Measurements from ENCODE around the gene SLC35A5.

Gene SLC35A5

DNA sequence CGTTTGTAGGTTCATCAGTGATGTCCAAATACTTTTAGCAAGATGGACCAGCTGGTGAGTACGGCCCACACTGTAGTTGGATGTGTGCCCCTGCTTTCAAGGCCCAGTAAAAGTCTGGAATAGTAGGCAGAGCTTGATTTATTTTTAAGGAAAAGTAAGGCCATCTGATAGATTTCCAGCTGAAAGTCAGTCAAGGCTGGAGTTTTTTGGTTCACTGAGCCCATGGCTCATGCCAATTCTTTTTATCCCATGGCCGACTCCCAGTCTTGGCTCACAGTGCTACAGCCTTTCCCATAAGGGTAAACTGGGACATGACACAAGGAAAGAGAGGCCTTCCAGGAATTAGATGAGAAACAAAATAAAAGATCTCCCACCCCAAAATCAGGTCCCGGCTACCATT is 65.6 kb downstream of the SLC35A5 start:
- DNase-seq (ENCODE audit: low read depth), result no peak

DNA sequence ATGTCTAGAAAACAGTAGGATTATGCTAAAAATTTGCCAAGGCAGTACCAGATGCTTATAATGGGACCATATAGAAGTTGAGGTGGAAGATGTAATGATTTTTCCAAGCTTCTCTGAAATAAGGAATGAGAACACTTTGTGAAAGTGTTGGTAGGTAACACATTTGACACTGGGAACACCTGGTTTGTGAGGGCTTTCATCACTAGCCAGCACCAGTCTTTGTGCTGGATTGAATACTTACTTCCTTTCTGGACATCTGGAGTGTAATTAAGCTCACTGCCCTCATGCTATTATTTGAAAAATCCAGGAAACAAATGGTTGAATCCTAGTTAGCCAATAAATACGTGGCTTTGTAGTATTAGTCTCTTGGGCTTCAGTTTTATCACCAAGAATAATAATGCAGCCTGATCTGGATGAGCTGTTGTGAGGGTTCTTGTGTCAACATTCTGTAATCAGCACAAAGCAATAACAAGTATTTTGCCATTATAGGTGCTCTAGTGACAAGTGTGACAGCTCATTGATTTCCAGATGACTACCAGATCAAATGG is 66.1 kb downstream of the SLC35A5 start:
- no peak for DNase-seq (ENCODE audit: low read depth)

DNA sequence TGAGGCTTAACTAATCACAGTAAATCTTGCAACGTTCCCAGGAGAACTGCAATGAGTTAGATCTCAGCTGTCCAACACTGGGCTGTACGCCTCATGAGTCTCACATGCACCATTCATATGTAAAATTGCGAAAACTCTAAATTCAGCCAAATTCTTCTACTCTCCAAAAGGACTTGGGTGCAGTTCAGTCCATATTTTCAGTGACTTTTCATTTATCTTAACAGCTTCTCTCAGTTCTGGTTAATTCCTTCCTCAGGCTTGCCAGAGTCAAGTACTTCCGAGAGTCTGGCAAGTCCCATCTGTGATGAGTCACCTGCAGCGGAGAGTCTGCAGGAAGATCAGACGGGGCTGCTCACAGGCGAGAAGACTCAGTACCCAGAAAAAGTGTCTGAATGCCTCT is 67.6 kb downstream of the SLC35A5 start:
- DNase-seq (ENCODE audit: low read depth), result no peak

DNA sequence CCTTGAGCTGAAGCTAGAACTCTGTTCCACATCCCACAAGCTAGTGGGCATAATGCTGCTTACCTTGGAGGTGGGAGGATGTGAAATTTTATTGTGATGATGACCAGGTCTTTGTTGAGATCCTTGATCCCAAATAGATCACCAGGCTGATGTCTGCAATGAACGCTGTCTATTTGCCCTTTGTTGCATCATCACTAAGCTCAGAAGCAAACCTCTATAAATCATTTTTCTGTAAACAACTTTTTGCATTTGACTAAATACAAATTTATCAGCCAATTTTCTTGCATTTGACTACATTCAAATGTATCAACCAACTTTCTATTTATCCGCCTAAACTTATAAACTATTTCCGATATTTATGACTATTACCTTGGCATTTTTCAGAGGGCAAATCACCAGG is 69.4 kb downstream of the SLC35A5 start:
- no peak for DNase-seq (ENCODE audit: low read depth)

DNA sequence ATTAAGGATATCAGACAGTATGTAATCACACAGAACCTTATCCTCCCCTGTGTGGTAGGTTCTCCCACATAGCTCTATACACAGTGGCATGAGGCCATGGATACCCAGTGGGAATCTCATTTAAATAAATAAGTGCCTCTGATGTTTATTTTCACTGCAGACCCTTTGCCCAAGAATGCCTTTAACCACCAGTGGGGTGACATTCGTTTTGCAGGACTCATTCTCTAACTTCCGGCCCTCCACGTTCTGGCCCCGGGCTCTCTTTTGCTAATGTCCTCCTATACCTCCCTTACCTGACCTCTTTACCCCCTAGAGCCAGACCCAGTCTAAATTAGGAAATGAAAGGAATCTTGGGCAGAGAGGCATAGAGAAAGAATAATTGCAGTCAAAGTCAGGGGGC is 70.8 kb downstream of the SLC35A5 start:
- no peak for DNase-seq (ENCODE audit: low read depth)

DNA sequence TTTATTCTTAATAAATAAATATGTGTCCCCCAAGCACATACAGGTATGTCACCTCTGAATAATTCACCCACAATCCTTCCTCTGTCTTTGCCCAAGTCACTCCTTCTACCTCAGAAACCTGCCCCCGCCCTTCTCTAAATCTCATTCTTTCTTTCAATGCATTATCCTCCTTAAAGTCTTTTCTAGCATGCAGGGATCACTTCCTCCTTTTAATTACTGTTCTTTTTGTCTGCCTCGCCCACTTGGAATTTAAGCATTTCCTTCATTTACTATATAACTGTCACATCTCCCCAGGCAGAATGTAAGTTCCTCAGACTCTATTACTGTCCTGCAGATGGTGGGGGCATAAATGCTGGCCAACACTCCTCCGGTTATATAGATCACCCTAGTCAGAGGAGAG is 71.3 kb downstream of the SLC35A5 start:
- DNase-seq (ENCODE audit: low read depth), result no peak

DNA sequence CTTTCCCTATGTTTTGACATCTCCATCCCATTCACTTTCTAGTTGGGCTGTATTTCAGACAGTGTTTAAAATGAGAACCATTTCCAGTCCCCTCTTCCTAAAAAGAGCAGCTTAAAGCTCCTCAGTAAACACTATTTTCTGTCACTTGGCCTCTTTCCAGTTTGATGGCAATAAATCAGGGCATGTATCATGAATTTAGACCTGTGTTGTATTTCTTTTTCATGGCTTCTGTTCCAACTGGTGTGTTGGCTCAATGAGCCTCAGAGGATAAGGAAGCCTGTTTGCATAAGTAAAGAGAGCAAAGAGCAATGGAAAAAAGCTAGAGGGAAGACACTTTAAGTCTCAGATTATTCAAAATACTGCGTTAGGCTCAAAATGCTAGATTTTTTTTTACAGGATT is 71.9 kb downstream of the SLC35A5 start:
- no peak for DNase-seq (ENCODE audit: low read depth)

DNA sequence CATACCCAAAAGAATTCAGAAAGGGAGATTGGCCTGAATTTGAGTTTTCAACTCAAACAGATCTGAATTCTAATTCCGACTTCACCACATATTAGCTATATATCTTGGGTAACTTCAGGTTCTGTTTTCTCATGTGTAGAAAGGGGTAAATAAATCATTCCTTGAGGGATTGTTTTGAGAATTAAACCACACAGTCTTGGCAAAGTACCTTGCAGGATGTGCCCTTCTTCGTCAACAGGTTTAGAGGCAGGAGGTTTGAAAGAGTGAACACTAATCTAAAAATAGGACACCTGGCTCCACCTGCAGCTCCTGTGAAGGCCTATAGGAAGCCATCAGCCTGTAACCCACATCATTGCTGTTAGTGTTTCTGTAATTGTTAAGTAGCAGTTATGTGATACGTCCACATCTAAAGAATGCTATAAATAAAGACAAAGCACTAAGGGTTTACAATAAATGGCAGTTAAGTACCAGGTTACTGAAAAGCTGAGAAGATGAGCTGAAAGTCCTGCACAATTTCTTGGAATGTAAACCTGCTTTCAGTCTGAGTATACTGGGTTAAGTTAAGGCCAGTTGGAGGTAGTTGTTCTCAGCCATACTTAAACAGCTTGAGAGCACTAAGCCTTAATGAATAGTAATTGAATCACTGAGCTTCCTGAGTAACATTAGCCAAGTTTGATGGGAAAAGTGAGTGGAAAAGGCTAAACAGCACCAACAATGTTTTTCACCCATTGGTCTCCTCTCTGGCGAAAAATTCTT is 73.1 kb downstream of the SLC35A5 start:
- DNase-seq (ENCODE audit: low read depth), result no peak
